ENCODE results near the gene ANXA2R. TPM values are rescaled to one million over a fixed set of nuclear protein-coding genes. Genes with fewer than 3 reads are reported as not detected.

Gene ANXA2R
- total RNA-seq, 1 donor from 2014 or later = 0.79 TPM

- TF ChIP-seq CTCF (IDR thresholded peaks at IDR 0.05; ENCODE audit: insufficient read depth, low read length, poor library complexity, severe bottlenecking) = peak; percentile 27
- DNase-seq (ENCODE audit: low read depth) = no peak
These were observed 440 bp downstream of the ANXA2R start for GRCh38 chr5:43039471-43040286.

GRCh38 chr5:43039152-43039470 lies 1.0 kb downstream of the ANXA2R start:
- TF ChIP-seq CTCF (IDR thresholded peaks at IDR 0.05; ENCODE audit: insufficient read depth, low read length, poor library complexity, severe bottlenecking) = no peak
- DNase-seq (ENCODE audit: low read depth) = no peak
- Histone ChIP-seq H3K4me3 (ENCODE audit: low read depth, low read length) (peak overlapping the region; percentile 44), H3K36me3 (ENCODE audit: control insufficient read depth, insufficient read depth, low read length) (no peaks in the 10 kb centered on the region), H3K27me3 (ENCODE audit: control insufficient read depth, insufficient read depth, low read length) (no peaks in the 10 kb centered on the region)

More at GRCh38 chr5:43039471-43040286, 440 bp downstream of the ANXA2R start:
- Histone ChIP-seq H3K36me3 (ENCODE audit: control insufficient read depth, insufficient read depth, low read length) (no peaks in the 10 kb centered on the region), H3K27me3 (ENCODE audit: control insufficient read depth, insufficient read depth, low read length) (no peaks in the 10 kb centered on the region), H3K4me3 (ENCODE audit: low read depth, low read length) (peak overlapping the region; percentile 44)

GRCh38 chr5:43038496-43038989 lies 1.6 kb downstream of the ANXA2R start:
- Histone ChIP-seq H3K27me3 (ENCODE audit: control insufficient read depth, insufficient read depth, low read length) (no peaks in the 10 kb centered on the region), H3K4me3 (ENCODE audit: low read depth, low read length) (peak overlapping the region; percentile 39), H3K36me3 (ENCODE audit: control insufficient read depth, insufficient read depth, low read length) (no peaks in the 10 kb centered on the region)
- no peak for TF ChIP-seq CTCF (IDR thresholded peaks at IDR 0.05; ENCODE audit: insufficient read depth, low read length, poor library complexity, severe bottlenecking)
- DNase-seq (ENCODE audit: low read depth) = no peak

- H3K36me3 ChIP-seq (ENCODE audit: control insufficient read depth, insufficient read depth, low read length) = no peaks in the 10 kb centered on the region
- no peak for TF ChIP-seq CTCF (IDR thresholded peaks at IDR 0.05; ENCODE audit: insufficient read depth, low read length, poor library complexity, severe bottlenecking)
- no peaks in the 10 kb centered on the region for H3K27me3 ChIP-seq (ENCODE audit: control insufficient read depth, insufficient read depth, low read length)
- DNase-seq (ENCODE audit: low read depth) = no peak
- peak overlapping the region; percentile 39 for H3K4me3 ChIP-seq (ENCODE audit: low read depth, low read length)
These were observed 2.3 kb downstream of the ANXA2R start for GRCh38 chr5:43037636-43038495.

- no peaks in the 10 kb centered on the region for H3K27me3 ChIP-seq (ENCODE audit: control insufficient read depth, insufficient read depth, low read length)
- DNase-seq (ENCODE audit: low read depth) = no peak
- peak overlapping the region; percentile 39 for H3K4me3 ChIP-seq (ENCODE audit: low read depth, low read length)
- H3K36me3 ChIP-seq (ENCODE audit: control insufficient read depth, insufficient read depth, low read length) = no peaks in the 10 kb centered on the region
- no peak for TF ChIP-seq CTCF (IDR thresholded peaks at IDR 0.05; ENCODE audit: insufficient read depth, low read length, poor library complexity, severe bottlenecking)
These were observed 3.1 kb downstream of the ANXA2R start for GRCh38 chr5:43036856-43037635.
